Measurements from ENCODE around the gene PLS3.

PLS3 gene

DNA sequence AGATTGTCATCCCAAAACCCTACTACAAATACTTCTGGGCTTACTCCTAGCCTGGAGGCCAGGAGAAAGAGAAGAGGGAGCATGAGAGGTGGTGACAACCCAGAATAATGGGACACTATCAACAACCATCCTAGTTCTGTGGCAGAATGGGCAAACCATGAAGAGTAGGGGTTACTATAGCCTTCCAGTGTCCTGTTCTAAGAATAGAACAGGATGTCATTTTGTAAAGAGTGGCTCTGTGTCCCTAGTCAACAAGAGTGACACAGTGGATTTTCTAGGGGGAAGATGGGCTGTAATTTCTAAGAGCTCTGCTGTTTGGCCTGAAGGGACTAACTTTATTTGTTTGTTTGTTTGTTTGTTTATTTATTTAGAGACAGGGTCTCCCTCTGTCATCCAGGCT lies 136.0 kb downstream of the PLS3 start:
- no peak for DNase-seq

DNA sequence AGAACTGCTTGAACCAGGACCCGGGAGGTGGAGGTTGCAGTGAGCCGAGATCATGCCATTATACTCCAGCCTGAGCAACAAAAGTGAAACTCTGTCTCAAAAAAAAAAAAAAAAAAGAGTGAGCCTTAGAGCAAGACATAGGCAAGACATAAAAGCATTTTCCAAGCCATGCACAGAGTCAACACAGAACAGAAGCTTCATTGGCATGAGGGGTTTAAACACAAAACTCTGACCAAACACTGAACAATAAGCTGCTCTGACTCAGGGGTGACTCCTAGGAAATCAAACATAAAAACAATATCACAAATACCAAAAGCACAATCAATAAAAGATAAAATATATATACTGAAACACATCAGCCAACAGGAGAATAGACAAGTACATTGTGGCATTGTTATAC lies 136.8 kb downstream of the PLS3 start:
- DNase-seq, result no peak
